Body of pancreas (tissue), 4 donors: ENCODE data around the gene HOGA1.

Source experiments
- POLR2A ChIP-seq, 3 donors: fragments of 450-650 bp; IDR thresholded peaks; one replicate each; pipeline ENCODE4 v1.6.1; 2016; ENCODE audit warnings: antibody characterized with exemption in 3 of 3, mild to moderate bottlenecking in 2 of 3
- TF ChIP-seq, protein P1 (sequence below), 7 experiments: fragments of 450-650 bp in 4 of 7; fragments of 200-600 bp in 3 of 7; sonication (generic) in 3 of 7; IDR thresholded peaks; one replicate each; pipeline ENCODE4 v1.5.1; 2016 to 2019; ENCODE audit warnings: antibody characterized with exemption in 7 of 7

DNA sequence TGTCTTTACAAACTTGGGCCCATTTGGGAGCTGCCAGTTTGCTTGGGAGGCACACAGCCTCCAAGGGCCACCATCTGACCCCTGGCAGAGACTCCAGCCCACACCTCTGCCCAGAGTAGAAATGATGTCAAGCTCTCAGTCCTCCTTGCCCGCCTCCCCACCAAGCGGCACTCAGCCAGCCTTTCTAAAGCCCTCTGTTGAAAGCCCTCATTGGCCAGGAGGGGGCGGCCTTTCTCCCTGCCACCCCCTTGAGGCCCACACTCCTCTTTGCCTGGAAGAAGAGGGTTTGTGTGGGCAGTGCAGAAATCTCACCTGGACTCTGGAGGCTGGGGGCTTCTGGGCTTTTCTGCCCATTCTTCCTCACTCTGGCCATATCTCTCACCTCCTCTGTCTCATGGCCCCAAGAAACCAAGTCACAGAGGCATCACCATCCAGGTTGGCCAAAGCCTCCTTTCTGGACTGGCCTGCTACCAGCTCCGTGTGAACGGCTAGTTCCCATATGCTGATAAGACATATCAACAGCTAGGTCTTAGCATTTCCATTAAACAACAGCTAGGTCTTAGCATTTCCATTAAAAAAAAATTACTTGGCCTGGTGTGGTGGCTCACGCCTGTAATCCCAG is 49.3 kb upstream of the HOGA1 start:
- TF ChIP-seq, protein P1, sequence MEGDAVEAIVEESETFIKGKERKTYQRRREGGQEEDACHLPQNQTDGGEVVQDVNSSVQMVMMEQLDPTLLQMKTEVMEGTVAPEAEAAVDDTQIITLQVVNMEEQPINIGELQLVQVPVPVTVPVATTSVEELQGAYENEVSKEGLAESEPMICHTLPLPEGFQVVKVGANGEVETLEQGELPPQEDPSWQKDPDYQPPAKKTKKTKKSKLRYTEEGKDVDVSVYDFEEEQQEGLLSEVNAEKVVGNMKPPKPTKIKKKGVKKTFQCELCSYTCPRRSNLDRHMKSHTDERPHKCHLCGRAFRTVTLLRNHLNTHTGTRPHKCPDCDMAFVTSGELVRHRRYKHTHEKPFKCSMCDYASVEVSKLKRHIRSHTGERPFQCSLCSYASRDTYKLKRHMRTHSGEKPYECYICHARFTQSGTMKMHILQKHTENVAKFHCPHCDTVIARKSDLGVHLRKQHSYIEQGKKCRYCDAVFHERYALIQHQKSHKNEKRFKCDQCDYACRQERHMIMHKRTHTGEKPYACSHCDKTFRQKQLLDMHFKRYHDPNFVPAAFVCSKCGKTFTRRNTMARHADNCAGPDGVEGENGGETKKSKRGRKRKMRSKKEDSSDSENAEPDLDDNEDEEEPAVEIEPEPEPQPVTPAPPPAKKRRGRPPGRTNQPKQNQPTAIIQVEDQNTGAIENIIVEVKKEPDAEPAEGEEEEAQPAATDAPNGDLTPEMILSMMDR (IDR thresholded peaks at IDR 0.05) = peak in 5 of 7 experiments; percentile 11 to 28 (median 21)
- no peak for TF ChIP-seq POLR2A (IDR thresholded peaks at IDR 0.05)
